Thoracic aorta (tissue), 2 donors: ENCODE results near the gene CFDP1. TPM values are rescaled to one million over a fixed set of nuclear protein-coding genes. Genes with fewer than 3 reads are reported as not detected.
A peak's percentile ranks its signal among the peaks of the same experiment; 100 is the strongest.

ENCODE experiments used
- ATAC-seq: fragments of 150-250 bp; one replicate; pipeline ENCODE4 v1.8.0; 2017; ENCODE audit warnings: low read depth; ENCODE audit not compliant: insufficient number of reproducible peaks, low FRiP score
- DNase-seq: peaks from one replicate; pipeline ENCODE4 v3.0.0-alpha.2; 2020; ENCODE audit warnings: low spot score
- H3K27ac ChIP-seq, 2 donors: fragments of 200-600 bp; sonication (generic); 1 replicate in 1 of 2; 2 replicates in 1 of 2; pipeline ENCODE4 v1.5.1; 2016; ENCODE audit warnings: mild to moderate bottlenecking in 2 of 2, moderate library complexity in 2 of 2
- H3K27me3 ChIP-seq: fragments of 200-600 bp; sonication (generic); replicated peaks from 2 replicates; pipeline ENCODE4 v1.6.0; 2016; ENCODE audit warnings: mild to moderate bottlenecking; ENCODE audit not compliant: insufficient read depth
- H3K36me3 ChIP-seq: fragments of 200-600 bp; sonication (generic); one replicate; pipeline ENCODE4 v1.5.1; 2016
- H3K4me1 ChIP-seq, 2 donors: fragments of 200-600 bp; sonication (generic); 1 replicate in 1 of 2; 2 replicates in 1 of 2; pipeline versions ENCODE4 v1.5.1 to v1.6.0; 2016; ENCODE audit warnings: low read depth in 2 of 2, mild to moderate bottlenecking in 1 of 2; ENCODE audit not compliant: control insufficient read depth in 1 of 2
- H3K4me3 ChIP-seq: fragments of 200-600 bp; sonication (generic); 2 replicates; pipeline ENCODE4 v1.5.1; 2016; ENCODE audit warnings: mild to moderate bottlenecking
- H3K9me3 ChIP-seq: fragments of 200-600 bp; sonication (generic); 2 replicates; pipeline ENCODE4 v1.5.1; 2016
- CTCF ChIP-seq: fragments of 200-600 bp; sonication (generic); IDR thresholded peaks from one replicate; pipeline ENCODE4 v1.5.1; 2019; ENCODE audit warnings: antibody characterized with exemption
- total RNA-seq, 2 donors: library from RNA; depleted of rRNA; stranded (reverse); fragments of >200 nt; gene quantifications; one replicate each; pipeline versions ENCODE4 v1.1.0 to v1.2.3, GENCODE V29; 2016

Gene CFDP1
- total RNA-seq, 2 donors from 2014 or later = 31.1 to 84.7 TPM

GRCh38 chr16:75402159-75402820 is 31.0 kb downstream of the CFDP1 start:
- peak overlapping the region; percentile 85 to 92 for H3K27ac ChIP-seq
- peak; percentile 72 for ATAC-seq
- peak overlapping the region; percentile 16 for H3K4me3 ChIP-seq
- H3K9me3 ChIP-seq = no peaks in the 10 kb centered on the region
- DNase-seq = no peak
- no peaks in the 10 kb centered on the region for H3K36me3 ChIP-seq
- H3K4me1 ChIP-seq = peaks cover 16 to 37% of the 10 kb centered on the region in 2 donors
- no peaks in the 10 kb centered on the region for H3K27me3 ChIP-seq
- TF ChIP-seq CTCF = no peak

- no peak for TF ChIP-seq CTCF
- DNase-seq (no peak), ATAC-seq (no peak)
- Histone ChIP-seq H3K36me3 (no peaks in the 10 kb centered on the region), H3K4me1 (peaks cover 16 to 37% of the 10 kb centered on the region in 2 donors), H3K27ac (peak overlapping the region; percentile 85 to 92), H3K9me3 (no peaks in the 10 kb centered on the region), H3K4me3 (peak overlapping the region; percentile 16), H3K27me3 (no peaks in the 10 kb centered on the region)
These were observed 31.6 kb downstream of the CFDP1 start for GRCh38 chr16:75401691-75402090.

GRCh38 chr16:75398333-75398732 is 35.0 kb downstream of the CFDP1 start:
- H3K27ac ChIP-seq = peak overlapping the region in 1 of 2 donors; percentile 92
- no peak overlapping the region for H3K4me3 ChIP-seq
- H3K4me1 ChIP-seq = peaks cover 27 to 57% of the 10 kb centered on the region in 2 donors
- H3K36me3 ChIP-seq = no peaks in the 10 kb centered on the region
- DNase-seq (no peak), ATAC-seq (no peak)
- H3K9me3 ChIP-seq = no peaks in the 10 kb centered on the region
- no peak for TF ChIP-seq CTCF
- H3K27me3 ChIP-seq = no peaks in the 10 kb centered on the region

- DNase-seq = no peak
- Histone ChIP-seq H3K27ac (peak overlapping the region; percentile 68 to 92), H3K4me3 (peak overlapping the region; percentile 54), H3K4me1 (peaks cover 30 to 61% of the 10 kb centered on the region in 2 donors), H3K36me3 (peaks cover 5% of the 10 kb centered on the region), H3K27me3 (no peaks in the 10 kb centered on the region), H3K9me3 (no peaks in the 10 kb centered on the region)
- TF ChIP-seq CTCF = no peak
- ATAC-seq = no peak
These were observed 38.4 kb downstream of the CFDP1 start for GRCh38 chr16:75394941-75395340.

GRCh38 chr16:75392906-75393305 is 40.4 kb downstream of the CFDP1 start:
- no peak for ATAC-seq
- DNase-seq = no peak
- H3K36me3 ChIP-seq = peaks cover 5% of the 10 kb centered on the region
- H3K4me1 ChIP-seq = peaks cover 44 to 68% of the 10 kb centered on the region in 2 donors
- H3K27me3 ChIP-seq = no peaks in the 10 kb centered on the region
- H3K4me3 ChIP-seq = no peak overlapping the region
- peak overlapping the region in 1 of 2 donors; percentile 92 for H3K27ac ChIP-seq
- H3K9me3 ChIP-seq = no peaks in the 10 kb centered on the region
- TF ChIP-seq CTCF = no peak
